Mucosa of rectum (tissue), 2 donors: Measurements from ENCODE around the gene WRAP53.

ENCODE experiments used
- H3K27ac ChIP-seq, 2 donors: one replicate each; pipeline ENCODE4 v1.7.0; 2013; ENCODE audit warnings: inconsistent platforms in 2 of 2, low read depth in 2 of 2, low read length in 2 of 2
- H3K27me3 ChIP-seq, 2 donors: one replicate each; pipeline ENCODE4 v1.7.0; 2013; ENCODE audit warnings: low read length in 2 of 2; ENCODE audit not compliant: control insufficient read depth in 2 of 2, insufficient read depth in 2 of 2
- H3K36me3 ChIP-seq, 2 donors: one replicate each; pipeline ENCODE4 v1.7.0; 2013; ENCODE audit warnings: low read length in 2 of 2; ENCODE audit not compliant: control insufficient read depth in 2 of 2, insufficient read depth in 2 of 2
- H3K4me1 ChIP-seq, 2 donors: one replicate each; pipeline ENCODE4 v1.7.0; 2013; ENCODE audit warnings: low read length in 2 of 2, mild to moderate bottlenecking in 1 of 2; ENCODE audit not compliant: control insufficient read depth in 2 of 2, insufficient read depth in 2 of 2
- H3K4me3 ChIP-seq, 2 donors: one replicate each; pipeline ENCODE4 v1.7.0; 2013; ENCODE audit warnings: low read length in 2 of 2
- H3K9ac ChIP-seq, 2 donors: one replicate each; pipeline ENCODE4 v1.7.0; 2013; ENCODE audit warnings: low read length in 2 of 2, low read depth in 1 of 2, mild to moderate bottlenecking in 1 of 2
- H3K9me3 ChIP-seq, 2 donors: one replicate each; pipeline ENCODE4 v1.7.0; 2013; ENCODE audit warnings: low read length in 2 of 2; ENCODE audit not compliant: control insufficient read depth in 2 of 2
- donor health status: healthy.
- donor health status: Normal muscosa, but diverticular disease.

Gene WRAP53

GRCh38 chr17:7652388-7653356 lies 35.6 kb upstream of the WRAP53 start:
- H3K27ac ChIP-seq, result no peak overlapping the region
- H3K4me3 ChIP-seq, result no peak overlapping the region

GRCh38 chr17:7654832-7655540 lies 33.3 kb upstream of the WRAP53 start:
- no peaks in the 10 kb centered on the region for H3K9me3 ChIP-seq
- no peaks in the 10 kb centered on the region for H3K36me3 ChIP-seq
- H3K27ac ChIP-seq, result no peak overlapping the region
- H3K4me1 ChIP-seq, result peaks cover 5 to 12% of the 10 kb centered on the region in 2 donors
- H3K27me3 ChIP-seq, result peaks cover 14 to 21% of the 10 kb centered on the region in 2 donors
- no peak overlapping the region for H3K4me3 ChIP-seq
- H3K9ac ChIP-seq, result no peak overlapping the region

More at GRCh38 chr17:7652388-7653356, 35.6 kb upstream of the WRAP53 start:
- Histone ChIP-seq H3K27me3 (peaks cover 18 to 29% of the 10 kb centered on the region in 2 donors), H3K36me3 (no peaks in the 10 kb centered on the region), H3K9ac (no peak overlapping the region), H3K9me3 (no peaks in the 10 kb centered on the region), H3K4me1 (peaks cover 6 to 13% of the 10 kb centered on the region in 2 donors)

GRCh38 chr17:7655541-7655840 lies 32.8 kb upstream of the WRAP53 start:
- no peak overlapping the region for H3K4me3 ChIP-seq
- H3K9ac ChIP-seq, result no peak overlapping the region
- H3K27ac ChIP-seq, result no peak overlapping the region
- peaks cover under 1 to 7% of the 10 kb centered on the region in 2 donors for H3K4me1 ChIP-seq
- no peaks in the 10 kb centered on the region for H3K9me3 ChIP-seq
- H3K36me3 ChIP-seq, result no peaks in the 10 kb centered on the region
- peaks cover 11 to 16% of the 10 kb centered on the region in 2 donors for H3K27me3 ChIP-seq

GRCh38 chr17:7656958-7657609 lies 31.2 kb upstream of the WRAP53 start:
- no peak overlapping the region for H3K27ac ChIP-seq
- no peaks in the 10 kb centered on the region for H3K36me3 ChIP-seq
- peaks cover 5 to 7% of the 10 kb centered on the region in 2 donors for H3K27me3 ChIP-seq
- no peaks in the 10 kb centered on the region for H3K4me1 ChIP-seq
- H3K9ac ChIP-seq, result no peak overlapping the region
- H3K9me3 ChIP-seq, result no peaks in the 10 kb centered on the region
- no peak overlapping the region for H3K4me3 ChIP-seq

- H3K27ac ChIP-seq, result no peak overlapping the region
- no peak overlapping the region for H3K9ac ChIP-seq
- H3K4me3 ChIP-seq, result no peak overlapping the region
- peaks cover 14 to 36% of the 10 kb centered on the region in 2 donors for H3K36me3 ChIP-seq
- H3K9me3 ChIP-seq, result no peaks in the 10 kb centered on the region
- no peaks in the 10 kb centered on the region for H3K27me3 ChIP-seq
- no peaks in the 10 kb centered on the region for H3K4me1 ChIP-seq
Observed at GRCh38 chr17:7667656-7668406, 20.4 kb upstream of the WRAP53 start.

- H3K36me3 ChIP-seq, result peaks cover 17 to 42% of the 10 kb centered on the region in 2 donors
- no peak overlapping the region for H3K4me3 ChIP-seq
- H3K27me3 ChIP-seq, result no peaks in the 10 kb centered on the region
- peaks cover 0 to 2% of the 10 kb centered on the region in 2 donors for H3K9me3 ChIP-seq
- no peak overlapping the region for H3K27ac ChIP-seq
- H3K4me1 ChIP-seq, result no peaks in the 10 kb centered on the region
- no peak overlapping the region for H3K9ac ChIP-seq
Observed at GRCh38 chr17:7668482-7668881, 19.8 kb upstream of the WRAP53 start.

- Histone ChIP-seq H3K9me3 (peaks cover 0 to 4% of the 10 kb centered on the region in 2 donors), H3K36me3 (peaks cover 36 to 59% of the 10 kb centered on the region in 2 donors), H3K4me3 (no peak overlapping the region), H3K9ac (no peak overlapping the region), H3K4me1 (no peaks in the 10 kb centered on the region), H3K27ac (no peak overlapping the region), H3K27me3 (no peaks in the 10 kb centered on the region)
Observed at GRCh38 chr17:7673239-7673638, 15.0 kb upstream of the WRAP53 start.

GRCh38 chr17:7674934-7675333 lies 13.3 kb upstream of the WRAP53 start:
- Histone ChIP-seq H3K9ac (no peak overlapping the region), H3K36me3 (peaks cover 29 to 43% of the 10 kb centered on the region in 2 donors), H3K27me3 (no peaks in the 10 kb centered on the region), H3K27ac (no peak overlapping the region), H3K9me3 (peaks cover 0 to 4% of the 10 kb centered on the region in 2 donors), H3K4me3 (no peak overlapping the region), H3K4me1 (no peaks in the 10 kb centered on the region)

GRCh38 chr17:7676533-7676932 lies 11.7 kb upstream of the WRAP53 start:
- H3K9ac ChIP-seq, result no peak overlapping the region
- peaks cover 0 to 4% of the 10 kb centered on the region in 2 donors for H3K9me3 ChIP-seq
- H3K4me1 ChIP-seq, result no peaks in the 10 kb centered on the region
- H3K4me3 ChIP-seq, result no peak overlapping the region
- peaks cover 23 to 32% of the 10 kb centered on the region in 2 donors for H3K36me3 ChIP-seq
- H3K27me3 ChIP-seq, result no peaks in the 10 kb centered on the region
- no peak overlapping the region for H3K27ac ChIP-seq
